Neural cell (in vitro differentiated cells): ENCODE results near the gene ANTXR2.

Experiments
- EP300 ChIP-seq: fragments of 450-650 bp; conservative IDR thresholded peaks from 2 replicates; pipeline ENCODE4 v1.6.1; 2014; ENCODE audit warnings: antibody characterized with exemption, mild to moderate bottlenecking, moderate library complexity; ENCODE audit not compliant: poor library complexity, severe bottlenecking
- EZH2 ChIP-seq: fragments of 200-600, 300-800 bp; shearing (Covaris generic), sonication (generic); IDR thresholded peaks from 2 replicates; pipeline ENCODE4 v1.6.1; 2014; ENCODE audit warnings: antibody characterized with exemption, low read length, borderline replicate concordance, mild to moderate bottlenecking; ENCODE audit not compliant: insufficient read depth, poor library complexity, severe bottlenecking
- MXI1 ChIP-seq: fragments of 450-650 bp; conservative IDR thresholded peaks from 2 replicates; pipeline ENCODE4 v1.6.1; 2014; ENCODE audit warnings: antibody characterized with exemption, mild to moderate bottlenecking; ENCODE audit not compliant: poor library complexity, severe bottlenecking
- POLR2AphosphoS5 ChIP-seq: IDR thresholded peaks from 2 replicates; pipeline ENCODE4 v1.6.1; 2012
- SMC3 ChIP-seq: fragments of 450-650 bp; conservative IDR thresholded peaks from 2 replicates; pipeline ENCODE4 v1.6.1; 2014; ENCODE audit warnings: antibody characterized with exemption, mild to moderate bottlenecking, moderate library complexity; ENCODE audit not compliant: poor library complexity
- TAF1 ChIP-seq: IDR thresholded peaks from 2 replicates; pipeline ENCODE4 v1.6.1; 2012; ENCODE audit warnings: low read depth
- TF ChIP-seq, protein P1 (sequence below): fragments of 450-650 bp; IDR thresholded peaks from 2 replicates; pipeline ENCODE4 v1.5.1; 2014; ENCODE audit warnings: antibody characterized with exemption, mild to moderate bottlenecking, moderate library complexity; ENCODE audit not compliant: poor library complexity, severe bottlenecking

DNA sequence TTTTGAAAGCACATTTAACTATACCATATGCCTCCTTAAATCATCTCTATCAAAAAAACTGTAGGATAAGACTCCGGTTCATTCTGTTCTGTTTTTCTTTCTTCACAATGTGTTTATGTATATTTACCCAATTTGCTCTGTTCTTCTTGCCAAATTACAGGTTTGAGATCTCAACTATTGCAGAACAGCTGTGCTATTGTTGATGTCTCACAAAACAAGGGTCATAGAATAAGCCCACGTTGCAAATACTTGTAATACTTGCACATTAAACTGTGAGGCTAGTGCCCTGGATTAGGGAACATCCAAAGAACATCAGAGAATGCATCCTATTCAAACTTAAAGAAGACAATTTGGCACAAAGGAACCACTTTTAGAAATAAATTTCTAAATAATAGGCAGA is 45.4 kb downstream of the ANTXR2 start:
- no peak for TF ChIP-seq TAF1
- TF ChIP-seq, protein P1, sequence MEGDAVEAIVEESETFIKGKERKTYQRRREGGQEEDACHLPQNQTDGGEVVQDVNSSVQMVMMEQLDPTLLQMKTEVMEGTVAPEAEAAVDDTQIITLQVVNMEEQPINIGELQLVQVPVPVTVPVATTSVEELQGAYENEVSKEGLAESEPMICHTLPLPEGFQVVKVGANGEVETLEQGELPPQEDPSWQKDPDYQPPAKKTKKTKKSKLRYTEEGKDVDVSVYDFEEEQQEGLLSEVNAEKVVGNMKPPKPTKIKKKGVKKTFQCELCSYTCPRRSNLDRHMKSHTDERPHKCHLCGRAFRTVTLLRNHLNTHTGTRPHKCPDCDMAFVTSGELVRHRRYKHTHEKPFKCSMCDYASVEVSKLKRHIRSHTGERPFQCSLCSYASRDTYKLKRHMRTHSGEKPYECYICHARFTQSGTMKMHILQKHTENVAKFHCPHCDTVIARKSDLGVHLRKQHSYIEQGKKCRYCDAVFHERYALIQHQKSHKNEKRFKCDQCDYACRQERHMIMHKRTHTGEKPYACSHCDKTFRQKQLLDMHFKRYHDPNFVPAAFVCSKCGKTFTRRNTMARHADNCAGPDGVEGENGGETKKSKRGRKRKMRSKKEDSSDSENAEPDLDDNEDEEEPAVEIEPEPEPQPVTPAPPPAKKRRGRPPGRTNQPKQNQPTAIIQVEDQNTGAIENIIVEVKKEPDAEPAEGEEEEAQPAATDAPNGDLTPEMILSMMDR: no peak
- TF ChIP-seq SMC3: no peak
- TF ChIP-seq EP300: no peak
- no peak for TF ChIP-seq EZH2
- TF ChIP-seq POLR2AphosphoS5: no peak
- TF ChIP-seq MXI1: no peak
